Neural progenitor cell (in vitro differentiated cells): ENCODE measurements around the gene IFI44L.

ENCODE experiments used
- CTCF ChIP-seq: fragments of 200-600 bp; sonication (generic); IDR thresholded peaks from 2 replicates; pipeline ENCODE4 v1.5.1; 2017; ENCODE audit warnings: antibody characterized with exemption, mild to moderate bottlenecking
- EZH2 ChIP-seq: fragments of 200-600 bp; sonication (generic); IDR thresholded peaks from 2 replicates; pipeline ENCODE4 v1.6.1; 2017; ENCODE audit warnings: antibody characterized with exemption, mild to moderate bottlenecking, moderate library complexity
- EZH2phosphoT487 ChIP-seq: fragments of 200-600 bp; sonication (generic); IDR thresholded peaks from 2 replicates; pipeline ENCODE4 v1.6.1; 2017; ENCODE audit warnings: antibody characterized with exemption

DNA sequence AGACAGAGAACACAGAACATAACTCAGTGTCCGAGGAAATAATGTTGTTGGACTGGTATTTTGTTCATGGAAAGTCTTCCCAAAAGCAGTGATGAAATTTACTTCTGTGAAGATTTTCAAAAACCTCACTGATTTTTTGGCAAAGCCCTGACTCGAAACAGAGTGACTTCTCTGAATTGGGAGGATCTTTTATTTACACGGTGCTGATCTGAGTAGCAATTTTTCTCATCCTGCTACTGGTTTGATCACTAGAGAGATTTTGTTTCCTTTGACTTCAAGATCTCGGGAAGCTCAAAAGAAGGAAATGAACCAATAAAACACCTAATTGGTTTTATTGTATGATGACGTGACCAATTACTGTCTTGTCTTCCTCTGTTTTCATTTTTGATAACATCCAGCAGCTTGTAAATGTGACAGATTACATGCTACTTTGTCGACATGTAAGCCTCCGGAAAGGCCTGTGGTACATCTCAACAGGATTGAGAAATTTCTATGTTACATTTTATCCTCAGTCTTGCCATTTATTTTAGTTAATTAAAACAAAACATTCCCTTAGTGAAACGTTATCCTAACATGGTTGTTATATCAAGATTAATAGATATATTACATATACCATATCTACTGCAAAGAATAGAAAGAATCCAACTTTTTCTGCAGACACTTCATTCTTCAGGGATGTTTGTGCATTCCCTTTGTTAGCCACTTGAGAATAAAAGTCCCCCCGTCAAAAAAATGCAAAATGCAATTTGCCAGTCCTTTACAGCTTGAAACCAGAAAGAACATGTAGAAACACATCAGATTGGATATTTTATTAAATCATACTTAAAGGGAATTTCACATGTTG lies 42.8 kb upstream of the IFI44L start:
- TF ChIP-seq EZH2 (no peak), CTCF (no peak), EZH2phosphoT487 (no peak)
